Activated CD4-positive, alpha-beta T cell treated with anti-CD3 and anti-CD28 coated beads, Interleukin-2, Interleukin-6, amounts not matched to agents 100 ng/mL and 50 ng/mL, durations not matched to agents 16 hours and 8 hours (primary cell): ENCODE data around the gene FAM78B.

Experiments
- DNase-seq: peaks from one replicate; pipeline ENCODE4 v3.0.0-alpha.2; 2020

The FAM78B gene, protein sequence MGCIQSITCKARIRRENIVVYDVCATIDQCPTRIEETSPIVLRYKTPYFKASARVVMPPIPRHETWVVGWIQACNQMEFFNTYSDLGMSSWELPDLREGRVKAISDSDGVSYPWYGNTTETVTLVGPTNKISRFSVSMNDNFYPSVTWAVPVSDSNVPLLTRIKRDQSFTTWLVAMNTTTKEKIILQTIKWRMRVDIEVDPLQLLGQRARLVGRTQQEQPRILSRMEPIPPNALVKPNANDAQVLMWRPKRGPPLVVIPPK

GRCh38 chr1:166166698-166167571 lies at the start of gene FAM78B:
TSS of gene FAM78B (minus strand) at chr1:166167001. CDS start at chr1:166166248, 753 bp downstream.
- peak; percentile 72 for DNase-seq

DNA sequence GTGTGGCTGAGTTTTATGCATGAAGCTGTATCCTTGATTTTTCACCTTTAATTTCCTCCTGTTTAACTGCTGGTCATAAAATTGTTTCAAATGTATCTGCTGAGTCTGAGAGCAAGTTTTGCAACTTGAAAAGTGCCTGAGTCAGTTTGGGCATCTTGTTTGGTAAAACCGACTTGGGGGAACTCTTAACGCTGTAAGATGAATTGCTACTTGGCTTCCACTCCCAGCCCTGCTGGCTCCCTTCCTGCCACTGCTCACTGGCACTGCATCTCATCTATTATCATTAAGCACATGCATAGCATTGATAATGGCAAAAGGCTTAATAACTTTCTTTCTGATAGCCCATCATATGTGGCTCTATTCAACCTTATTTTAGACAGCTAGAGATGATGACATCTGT lies 35.7 kb upstream of the FAM78B start:
- no peak for DNase-seq

DNA sequence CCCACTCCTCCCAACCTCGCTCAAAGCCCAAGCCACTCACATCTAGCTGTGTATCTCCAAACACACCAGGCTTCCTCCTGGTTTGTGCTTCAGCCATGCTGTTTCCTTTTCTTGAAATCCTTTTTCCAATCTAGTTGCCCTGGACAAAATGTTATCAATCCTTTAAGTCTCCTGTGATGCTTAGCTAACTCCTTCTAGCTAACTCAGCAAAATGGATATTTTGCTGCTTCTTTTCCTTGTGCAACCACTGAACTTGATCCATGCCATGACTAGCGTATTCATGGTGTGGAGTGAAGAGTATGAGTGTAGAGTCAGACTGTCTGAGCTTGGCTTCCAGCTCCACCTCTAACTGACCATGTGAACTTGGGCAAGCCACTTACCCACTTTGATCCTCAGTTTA lies 33.9 kb upstream of the FAM78B start:
- DNase-seq, result no peak

DNA sequence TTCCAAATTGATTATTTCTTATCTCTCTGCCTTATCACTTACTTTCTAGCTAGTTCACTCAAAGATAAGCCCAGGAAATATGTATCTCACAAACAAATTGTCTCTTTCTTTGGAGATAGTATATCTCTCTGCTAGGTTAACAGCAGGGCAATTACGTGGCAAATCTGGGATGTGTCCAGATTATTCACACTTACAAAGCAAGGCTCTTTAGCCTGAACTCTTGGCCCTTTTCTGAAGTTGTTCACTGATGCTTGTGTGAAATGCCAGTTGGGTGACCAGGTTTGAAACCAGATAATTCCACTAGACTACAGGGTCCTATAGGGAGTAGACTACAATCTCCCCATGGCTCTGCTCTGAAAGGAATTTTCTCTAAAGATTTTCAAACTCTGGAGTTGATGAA lies 30.8 kb upstream of the FAM78B start:
- no peak for DNase-seq

GRCh38 chr1:166197141-166197540 lies 30.3 kb upstream of the FAM78B start:
- no peak for DNase-seq

DNA sequence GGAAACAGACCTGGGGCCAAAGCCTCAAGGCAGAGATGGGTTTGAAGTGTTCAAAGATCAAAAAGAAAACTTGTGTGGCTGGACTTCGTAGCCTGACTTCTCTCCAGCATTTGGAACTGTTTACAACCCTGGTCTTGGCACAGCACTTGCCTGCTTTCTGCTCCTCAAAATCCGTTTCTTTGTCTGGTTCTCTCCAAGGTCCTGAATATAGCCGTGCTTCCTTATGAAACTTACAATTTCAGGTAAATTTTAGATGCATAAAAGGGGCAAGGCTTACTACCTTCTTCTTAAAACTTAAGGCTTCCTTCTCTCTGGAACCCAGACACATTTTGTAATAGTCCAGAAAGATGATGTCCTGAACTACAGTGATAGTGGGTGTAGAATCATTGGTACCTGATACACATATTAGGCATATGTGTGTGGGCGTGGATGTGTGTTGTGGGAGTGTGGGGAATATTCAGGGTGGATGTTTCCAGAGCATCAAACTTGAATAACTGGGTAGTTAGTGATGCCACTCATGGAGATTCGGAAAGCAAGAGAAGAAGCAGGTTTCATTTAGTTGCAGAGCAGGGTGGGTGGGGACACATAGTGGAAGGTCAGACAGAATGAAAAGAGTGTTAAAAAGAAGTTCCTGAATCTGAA lies 26.4 kb upstream of the FAM78B start:
- DNase-seq, result no peak

DNA sequence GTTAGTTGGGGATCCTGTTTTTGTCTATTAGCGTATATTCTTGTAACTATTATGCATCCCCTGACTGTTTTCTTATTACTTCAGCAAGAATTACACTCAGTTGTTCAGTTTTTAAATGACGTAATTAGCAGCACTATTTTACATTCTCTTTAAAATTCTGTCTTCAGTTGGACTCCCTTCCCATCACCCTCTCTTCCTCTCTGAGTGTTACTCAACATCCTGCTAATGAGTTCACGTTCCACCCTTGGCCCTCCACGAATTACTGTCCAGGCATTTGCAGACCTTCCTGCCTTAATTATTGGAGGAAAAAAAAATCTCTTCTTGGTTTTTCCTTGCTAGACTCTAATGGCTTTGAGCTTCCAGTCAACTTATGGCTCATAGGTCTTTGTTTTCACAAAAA lies 23.6 kb upstream of the FAM78B start:
- no peak for DNase-seq

DNA sequence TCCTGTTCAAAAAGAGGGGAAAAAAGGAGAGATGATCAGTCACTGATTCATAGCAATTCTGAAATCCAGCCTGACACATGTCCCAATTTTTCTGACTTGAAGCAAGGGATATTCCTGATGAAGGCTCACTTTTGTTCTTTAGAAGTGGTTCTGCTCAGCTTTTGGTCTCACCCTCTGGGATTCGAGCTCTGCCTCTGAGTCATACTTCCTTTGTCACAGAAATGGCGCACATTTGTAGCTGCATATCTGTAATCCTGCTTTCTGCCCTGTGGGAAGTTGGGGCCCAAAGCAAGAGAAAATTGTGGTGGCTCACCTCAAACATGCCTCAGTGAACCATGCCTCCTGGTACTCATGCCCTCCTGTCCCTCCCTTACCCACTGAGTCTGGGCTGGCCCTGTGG lies 22.3 kb upstream of the FAM78B start:
- no peak for DNase-seq

- no peak for DNase-seq
These were observed 18.7 kb upstream of the FAM78B start for GRCh38 chr1:166185526-166185925.

DNA sequence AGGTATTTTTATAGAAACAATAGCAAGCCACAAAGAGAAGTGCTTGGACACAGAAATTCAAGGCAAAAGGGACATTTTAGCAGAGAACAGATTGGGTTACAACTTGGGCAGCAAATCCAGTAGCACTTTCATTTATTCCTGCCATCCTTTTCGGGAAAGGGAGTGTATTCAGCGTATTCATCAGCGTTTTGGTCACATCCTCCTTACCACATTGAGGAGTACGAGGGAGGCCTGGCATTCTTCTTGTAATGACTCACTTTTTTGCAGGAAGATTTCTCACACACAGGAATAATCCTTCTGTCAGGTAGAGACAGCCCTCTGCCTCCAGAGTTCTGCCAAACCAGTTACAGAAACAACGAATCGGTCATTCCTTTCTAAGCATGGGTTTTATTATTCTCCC lies 18.1 kb upstream of the FAM78B start:
- DNase-seq, result no peak

- DNase-seq, result no peak
These were observed 17.2 kb upstream of the FAM78B start for GRCh38 chr1:166184012-166184411.

- DNase-seq, result no peak
These were observed 15.5 kb upstream of the FAM78B start for GRCh38 chr1:166182281-166182680.

DNA sequence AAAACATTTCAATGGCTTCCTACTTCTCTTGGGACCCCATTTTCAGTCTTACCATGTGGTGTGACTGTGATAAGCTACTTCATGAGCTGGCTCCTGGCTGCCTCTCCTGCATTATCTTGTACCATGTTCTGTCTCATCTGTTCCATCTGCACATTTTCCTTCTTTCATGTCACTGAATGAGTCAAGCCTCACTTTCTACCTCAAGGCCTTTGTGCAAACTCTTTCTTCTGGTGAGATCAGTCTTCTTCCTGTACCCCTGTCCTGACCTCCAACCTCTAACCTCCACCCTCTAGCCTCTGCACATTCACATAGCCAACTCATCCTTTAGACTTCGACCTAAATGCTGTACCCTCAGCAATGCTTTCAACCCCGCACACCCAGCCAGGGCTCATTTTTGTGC lies 9.6 kb upstream of the FAM78B start:
- DNase-seq, result no peak

- DNase-seq, result no peak
These were observed 8.2 kb upstream of the FAM78B start for GRCh38 chr1:166175032-166175431.

DNA sequence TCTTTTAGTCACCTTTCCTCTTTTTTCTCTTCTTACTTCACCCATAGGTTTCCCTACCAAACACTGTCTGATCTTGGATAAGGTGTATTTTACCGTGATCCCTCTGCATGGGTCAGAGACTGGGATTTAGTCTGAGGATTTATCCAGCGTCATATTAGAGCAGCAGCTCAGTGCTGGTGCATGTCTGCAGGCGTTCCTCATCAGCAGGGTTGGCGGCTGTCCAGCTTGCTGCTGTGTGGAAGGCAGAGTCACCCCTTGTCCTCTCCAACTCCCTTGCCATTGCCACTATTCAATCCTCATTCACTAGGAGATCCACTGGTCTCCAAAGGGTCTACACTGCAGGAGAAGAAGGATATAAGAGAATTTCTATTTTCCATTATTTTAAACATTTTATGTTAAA lies 7.3 kb upstream of the FAM78B start:
- no peak for DNase-seq

- DNase-seq, result no peak
These were observed 5.3 kb upstream of the FAM78B start for GRCh38 chr1:166172106-166172505.

GRCh38 chr1:166170726-166171125 lies 3.9 kb upstream of the FAM78B start:
- no peak for DNase-seq

DNA sequence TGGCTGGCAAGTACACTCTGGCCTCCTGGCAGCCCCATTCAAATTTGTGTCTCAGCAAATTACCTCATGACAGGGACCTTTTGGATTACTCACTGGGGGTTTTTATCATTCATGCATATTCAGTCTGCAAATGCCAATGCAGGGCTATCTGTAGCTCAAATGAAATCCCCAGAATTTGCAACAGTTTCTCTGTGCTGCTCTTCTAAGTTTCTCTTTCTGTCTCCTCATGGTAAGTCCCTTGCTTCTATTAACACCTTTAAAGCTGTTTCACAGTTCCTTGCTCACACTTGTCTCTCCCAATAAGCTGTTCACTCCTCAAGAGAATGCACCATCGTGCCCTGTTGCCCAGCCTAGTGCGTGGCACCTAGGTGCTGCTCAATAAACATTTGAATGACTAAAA lies 3.3 kb upstream of the FAM78B start:
- DNase-seq, result peak; percentile 18

- no peak for DNase-seq
These were observed 2.4 kb upstream of the FAM78B start for GRCh38 chr1:166169182-166169581.

GRCh38 chr1:166167572-166167925 lies 748 bp upstream of the FAM78B start:
- DNase-seq, result no peak

- no peak for DNase-seq
These were observed 488 bp downstream of the FAM78B start for GRCh38 chr1:166166329-166166697.

DNA sequence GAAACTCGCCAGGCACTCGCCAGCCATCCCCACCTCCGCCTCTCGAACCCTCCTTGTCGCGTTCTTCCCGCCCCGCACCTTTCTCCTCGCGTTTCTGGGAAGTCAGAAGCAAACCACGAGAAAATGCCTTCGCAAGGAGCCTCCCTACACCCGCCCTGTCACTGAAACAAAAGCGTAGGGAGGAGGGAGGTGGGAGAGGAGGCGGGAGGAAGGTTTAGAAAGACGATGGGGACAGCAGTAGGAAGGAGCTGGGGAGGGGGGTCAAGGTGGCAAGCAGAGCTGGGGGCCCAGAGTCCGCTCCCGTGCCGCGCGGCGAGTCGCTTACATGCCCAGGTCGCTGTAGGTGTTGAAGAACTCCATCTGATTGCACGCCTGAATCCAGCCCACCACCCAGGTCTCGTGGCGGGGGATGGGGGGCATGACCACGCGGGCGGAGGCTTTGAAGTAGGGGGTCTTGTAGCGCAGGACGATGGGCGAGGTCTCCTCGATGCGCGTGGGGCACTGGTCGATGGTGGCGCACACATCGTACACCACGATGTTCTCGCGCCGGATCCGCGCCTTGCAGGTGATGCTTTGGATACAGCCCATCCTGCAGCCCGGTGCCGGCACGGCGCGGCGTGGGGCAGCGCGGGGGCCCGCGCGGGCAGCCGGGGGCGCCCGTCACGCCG lies 1.0 kb downstream of the FAM78B start:
- DNase-seq, result no peak

DNA sequence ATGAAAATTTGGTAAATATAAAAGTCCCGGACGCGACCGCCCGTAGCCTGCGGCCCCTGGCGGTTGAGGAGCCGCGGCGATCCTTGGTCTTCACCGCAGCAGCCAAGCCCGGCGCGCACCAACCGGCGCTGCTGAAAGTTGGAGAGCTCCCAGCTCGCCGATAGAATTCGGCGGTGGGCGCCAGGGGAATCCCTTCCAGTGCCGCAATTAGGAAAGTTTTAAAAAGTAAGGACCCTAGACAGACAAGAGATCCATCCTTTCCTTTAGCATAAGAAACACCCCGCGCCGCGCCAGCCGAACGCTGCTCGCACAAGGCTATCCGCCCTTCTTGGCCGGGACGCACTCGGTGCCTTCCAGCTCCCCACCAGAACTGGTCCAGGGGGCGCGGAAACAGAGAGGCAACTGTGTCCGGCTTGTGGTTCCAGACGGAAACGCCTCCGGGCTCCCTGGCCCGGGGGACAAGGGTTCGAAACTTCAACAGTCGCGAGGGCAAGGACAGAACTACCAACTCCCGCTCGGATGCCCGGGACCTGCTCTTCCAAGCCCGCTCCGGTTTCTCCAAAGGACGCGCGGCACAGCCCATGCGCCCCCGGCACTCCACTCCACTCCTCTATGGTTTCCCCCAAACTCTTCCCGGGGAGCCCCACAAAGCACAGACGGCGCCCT lies 1.7 kb downstream of the FAM78B start:
- peak; percentile 29 for DNase-seq
